ENCODE results near the gene AP1G1. TPM values are rescaled to one million over a fixed set of nuclear protein-coding genes. Genes with fewer than 3 reads are reported as not detected.

Gene AP1G1
- total and polyA plus RNA-seq, 2 of the 8 experiments (the other 6 are each of a cell fraction or from before 2014, with no cell fraction given), result 43.9 to 68.4 TPM

DNA sequence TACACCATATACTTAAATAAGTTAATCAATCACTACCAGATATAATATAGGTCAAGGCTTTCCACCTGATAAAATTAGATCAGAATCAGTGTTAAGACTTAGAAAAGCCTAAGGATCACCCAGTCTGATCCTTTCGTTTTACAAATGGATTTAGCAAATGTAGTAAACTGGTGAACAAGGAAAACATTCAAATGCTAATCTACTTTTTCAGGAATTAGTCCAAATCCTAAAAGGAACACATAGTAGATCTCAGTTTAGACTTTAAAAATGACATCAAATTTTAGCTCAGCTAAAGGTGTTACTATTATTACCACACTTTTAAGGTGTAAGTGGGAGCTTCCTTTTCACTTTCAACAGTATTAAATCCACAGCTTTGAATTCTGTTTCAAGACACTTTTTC lies 96.1 kb downstream of the AP1G1 start:
- no peak overlapping the region for H2BK5ac ChIP-seq (ENCODE audit: low read depth, low read length)
- no peak for FAIRE-seq
- WGBS, 2 experiments (ENCODE audit: extremely low coverage in 1 of 2, insufficient coverage in 1 of 2, insufficient read length in 1 of 2, insufficient replicate concordance in 2 of 2, low coverage in 1 of 2, low lambda C conversion rate in 2 of 2, missing lambda C conversion rate in 1 of 2), result 18% methylated on average over 1 of the region's 1 CpG; no CpG with 5 or more reads in 1 of the 2 experiments

More for the DNA sequence above, 96.1 kb downstream of the AP1G1 start:
- Histone ChIP-seq H4K20me1 (replicated peaks in 1 of 2; ENCODE audit: control insufficient read depth in 1 of 2, insufficient read depth in 2 of 2, low read length in 2 of 2) (no peaks in the 10 kb centered on the region), H4K8ac (ENCODE audit: extremely low read depth, insufficient read depth, low read length) (no peak overlapping the region), H3K4me2 (ENCODE audit: insufficient read depth in 1 of 2, low read depth in 2 of 2, low read length in 2 of 2) (peak overlapping the region; percentile 39 to 52; a peak in 2 of 4 replicates), H3K23me2 (ENCODE audit: low read depth, low read length) (no peaks in the 10 kb centered on the region), H3K18ac (ENCODE audit: extremely low read depth, low read length) (no peak overlapping the region), H2AFZ (ENCODE audit: low read length) (no peak overlapping the region), H3K27ac (ENCODE audit: low read depth, low read length) (no peak overlapping the region; the same call in 1 of the 2 replicates), H3K27me3 (replicated peaks in 1 of 4; ENCODE audit: control insufficient read depth in 3 of 4, extremely low read depth in 1 of 4, insufficient read depth in 3 of 4, low read length in 3 of 4) (no peaks in the 10 kb centered on the region), H2AK5ac (ENCODE audit: low read depth, low read length) (no peak overlapping the region), H3K79me2 (ENCODE audit: control insufficient read depth in 1 of 2, insufficient read depth in 2 of 2, low read length in 2 of 2) (peaks cover 0 to 43% of the 10 kb centered on the region in 2 experiments; a peak in 2 of 4 replicates), H2BK20ac (ENCODE audit: low read length) (no peak overlapping the region), H2BK120ac (replicated peaks; ENCODE audit: low read depth, low read length) (no peak overlapping the region), H3K36me3 (ENCODE audit: control insufficient read depth in 2 of 4, insufficient read depth in 4 of 4, low read length in 3 of 4) (peaks cover 0 to 9% (median 0%) of the 10 kb centered on the region in 4 experiments; a peak in 1 of 8 replicates), H2BK12ac (ENCODE audit: low read depth, low read length) (no peak overlapping the region), H3K9ac (replicated peaks in 1 of 4; ENCODE audit: extremely low read depth in 1 of 4, low read depth in 3 of 4, low read length in 3 of 4) (no peak overlapping the region), H3K56ac (replicated peaks; ENCODE audit: insufficient read length, low read depth, low read length) (no peak overlapping the region), H3K79me1 (ENCODE audit: low read depth, low read length) (0 out of 2 replicates have a peak, but pooled peaks cover 2% of the 10 kb centered on the region), H4K91ac (replicated peaks; ENCODE audit: insufficient read length, low read length) (no peak overlapping the region), H4K5ac (ENCODE audit: insufficient read length, low read depth, low read length) (peak overlapping the region; percentile 75), H3K14ac (ENCODE audit: insufficient read length) (no peak overlapping the region), H3K4ac (replicated peaks; ENCODE audit: insufficient read length, low read depth, low read length) (no peak overlapping the region), H3K23ac (ENCODE audit: insufficient read length) (no peak overlapping the region), H3K4me3 (ENCODE audit: extremely low read depth in 1 of 4, insufficient read depth in 2 of 4, low read depth in 3 of 4, low read length in 4 of 4) (peak overlapping the region in 1 of 4 experiments; percentile 21; a peak in 1 of 8 replicates), H3K9me3 (ENCODE audit: insufficient read depth in 2 of 2, low read depth in 1 of 2, low read length in 1 of 2) (no peaks in the 10 kb centered on the region), H2BK15ac (ENCODE audit: low read length) (no peak overlapping the region), H3K4me1 (replicated peaks in 1 of 4; ENCODE audit: control insufficient read depth in 3 of 4, insufficient read depth in 4 of 4, low read length in 3 of 4) (peaks cover 2 to 14% (median 8%) of the 10 kb centered on the region in 4 experiments; a peak in 5 of 7 replicates)
- DNase-seq (ENCODE audit: low read depth in 1 of 2, low spot score in 2 of 2), result no peak
- ChIA-PET POLR2A (ENCODE audit: partially characterized antibody) (interaction anchor here (1.6 to 2.4 kb wide), 2 partner anchors 9 to 12 kb away, joined by 6 read pairs; partner anchors contain the start of gene PHLPP2), CTCF (ENCODE audit: partially characterized antibody) (interaction anchor here (1.2 to 2.3 kb wide), 2 partner anchors 31 to 68 kb away, joined by 3 to 9 read pairs; no protein-coding TSS in a partner anchor)
- TF ChIP-seq SUZ12 (IDR thresholded peaks at IDR 0.05; ENCODE audit: low read length), result no peak
- no peak for TF ChIP-seq EGR1 (IDR thresholded peaks at IDR 0.05; ENCODE audit: borderline replicate concordance, low read depth, low read length)
- no peak for TF ChIP-seq SAP30 (IDR thresholded peaks at IDR 0.05; ENCODE audit: insufficient read depth, insufficient replicate concordance, low read length)
- no peak for TF ChIP-seq EZH2 (IDR thresholded peaks at IDR 0.05; ENCODE audit: low read depth, low read length, severe bottlenecking)
- no peak for TF ChIP-seq JUND (IDR thresholded peaks at IDR 0.05; ENCODE audit: low read length)
- no peak for TF ChIP-seq KDM1A (IDR thresholded peaks at IDR 0.05; ENCODE audit: borderline replicate concordance, low read length)
- TF ChIP-seq ZNF274 (IDR thresholded peaks at IDR 0.05; ENCODE audit: borderline replicate concordance, extremely low read depth, low read length), result no peak
- TF ChIP-seq CBX5 (IDR thresholded peaks at IDR 0.05; ENCODE audit: low read depth, low read length), result no peak
- TF ChIP-seq NRF1 (IDR thresholded peaks at IDR 0.05; ENCODE audit: low read depth, low read length), result no peak
